ENCODE data around the gene SPESP1. TPM values are rescaled to one million over a fixed set of nuclear protein-coding genes. Genes with fewer than 3 reads are reported as not detected.
"Not testable (repeated sequence)": the region's sequence is repeated elsewhere in the genome, so short reads cannot be mapped to it uniquely, and the experiment has no call there.

The SPESP1 gene
- polyA plus RNA-seq, 4 donors: 4.2 to 8.9 (median 6.4) TPM

DNA sequence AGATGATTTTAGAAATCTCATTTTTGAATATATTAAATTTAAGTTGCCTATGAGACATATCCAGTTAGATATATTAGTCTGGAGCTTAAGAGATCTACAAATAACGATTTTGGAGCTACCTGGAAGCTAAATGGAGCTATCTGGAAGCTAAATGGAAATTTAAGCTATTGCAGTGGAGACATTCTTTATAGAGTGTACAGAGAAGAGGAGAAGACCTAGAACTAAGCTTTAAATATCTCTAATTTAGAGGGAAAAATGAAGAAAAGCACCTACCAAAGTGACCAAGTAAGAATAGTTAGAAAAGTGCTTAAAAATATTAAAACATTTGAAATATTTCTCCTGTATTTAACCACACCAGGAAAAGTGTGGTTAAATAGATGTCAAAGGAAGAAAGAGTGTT, 28.3 kb downstream of the SPESP1 start:
- no peak for DNase-seq (ENCODE audit: low read depth in 4 of 4, low spot score in 3 of 4)

- DNase-seq (ENCODE audit: low read depth in 4 of 4, low spot score in 3 of 4): no peak
Observed at GRCh38 chr15:68962465-68962864, 32.1 kb downstream of the SPESP1 start.

DNA sequence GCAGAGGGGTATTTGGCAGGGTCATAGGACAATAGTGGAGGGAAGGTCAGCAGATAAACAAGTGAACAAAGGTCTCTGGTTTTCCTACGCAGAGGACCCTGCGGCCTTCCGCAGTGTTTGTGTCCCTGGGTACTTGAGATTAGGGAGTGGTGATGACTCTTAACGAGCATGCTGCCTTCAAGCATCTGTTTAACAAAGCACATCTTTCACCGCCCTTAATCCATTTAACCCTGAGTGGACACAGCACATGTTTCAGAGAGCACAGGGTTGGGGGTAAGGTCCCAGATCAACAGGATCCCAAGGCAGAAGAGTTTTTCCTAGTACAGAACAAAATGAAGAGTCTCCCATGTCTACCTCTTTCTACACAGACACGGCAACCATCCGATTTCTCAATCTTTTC, 33.4 kb downstream of the SPESP1 start:
- DNase-seq (ENCODE audit: low read depth in 4 of 4, low spot score in 3 of 4): not testable (repeated sequence)

- no peak for DNase-seq (ENCODE audit: low read depth in 4 of 4, low spot score in 3 of 4)
Observed at GRCh38 chr15:68966996-68967395, 36.7 kb downstream of the SPESP1 start.

DNA sequence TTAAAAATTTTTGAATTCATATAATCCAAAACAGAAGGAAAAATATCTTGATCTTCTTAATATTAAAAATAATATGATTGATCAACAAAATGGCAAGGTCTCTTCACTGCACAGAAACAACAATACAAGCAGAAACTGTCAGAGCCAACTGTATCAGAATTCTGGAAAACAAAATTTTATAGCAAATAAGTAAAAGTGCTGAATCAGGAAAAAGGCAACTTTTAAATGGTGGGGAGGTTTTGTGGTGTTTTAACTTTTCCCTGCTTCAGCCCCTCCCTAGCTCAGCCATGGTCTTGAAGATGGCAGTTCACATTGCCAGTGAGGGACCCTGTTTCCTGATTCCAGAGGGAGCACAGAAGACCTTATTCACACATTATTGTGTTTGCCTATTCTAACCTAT, 37.6 kb downstream of the SPESP1 start:
- DNase-seq (ENCODE audit: low read depth in 4 of 4, low spot score in 3 of 4): no peak

DNA sequence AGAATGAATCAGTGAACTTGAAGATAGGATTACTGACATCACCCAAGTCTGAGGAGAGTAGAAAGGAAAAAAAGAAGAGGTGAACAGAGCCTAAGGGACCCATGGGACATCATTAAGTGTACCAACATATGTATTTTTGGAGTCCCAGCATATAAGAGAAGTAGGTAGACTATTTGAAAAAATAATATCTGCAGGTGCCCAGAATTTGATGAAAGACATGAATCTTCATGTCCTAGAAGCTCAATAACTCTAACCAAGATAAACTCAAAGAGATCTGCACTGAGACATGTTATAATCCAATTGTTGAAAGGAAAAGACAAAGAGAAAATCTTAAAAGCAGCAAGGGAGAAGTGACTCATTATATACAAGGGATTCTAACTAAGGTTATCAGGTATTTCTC, 39.0 kb downstream of the SPESP1 start:
- no peak for DNase-seq (ENCODE audit: low read depth in 4 of 4, low spot score in 3 of 4)

- DNase-seq (ENCODE audit: low read depth in 4 of 4, low spot score in 3 of 4): no peak
Observed at GRCh38 chr15:68972201-68973065, 42.1 kb downstream of the SPESP1 start.

DNA sequence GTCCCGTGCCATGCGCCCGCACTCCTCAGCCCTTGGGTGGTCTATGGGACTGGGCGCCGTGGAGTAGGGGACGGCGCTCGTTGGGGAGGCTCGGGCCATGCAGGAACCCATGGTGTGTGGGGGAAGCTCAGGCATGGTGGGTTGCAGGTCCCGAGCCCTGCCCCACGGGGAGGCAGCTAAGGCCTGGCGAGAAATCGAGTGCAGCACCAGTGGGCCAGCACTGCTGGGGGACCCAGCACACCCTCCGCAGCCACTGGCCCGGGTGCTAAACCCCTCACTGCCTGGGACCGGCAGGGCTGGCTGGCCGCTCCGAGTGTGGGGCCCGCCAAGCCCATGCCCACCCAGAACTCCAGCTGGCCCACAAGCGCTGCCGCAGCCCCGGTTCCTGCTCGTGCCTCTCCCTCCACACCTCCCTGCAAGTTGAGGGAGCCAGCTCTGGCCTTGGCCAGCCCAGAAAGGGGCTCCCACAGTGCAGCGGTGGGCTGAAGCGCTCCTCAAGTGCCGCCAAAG, 45.4 kb downstream of the SPESP1 start:
- not testable (repeated sequence) for DNase-seq (ENCODE audit: low read depth in 4 of 4, low spot score in 3 of 4)

DNA sequence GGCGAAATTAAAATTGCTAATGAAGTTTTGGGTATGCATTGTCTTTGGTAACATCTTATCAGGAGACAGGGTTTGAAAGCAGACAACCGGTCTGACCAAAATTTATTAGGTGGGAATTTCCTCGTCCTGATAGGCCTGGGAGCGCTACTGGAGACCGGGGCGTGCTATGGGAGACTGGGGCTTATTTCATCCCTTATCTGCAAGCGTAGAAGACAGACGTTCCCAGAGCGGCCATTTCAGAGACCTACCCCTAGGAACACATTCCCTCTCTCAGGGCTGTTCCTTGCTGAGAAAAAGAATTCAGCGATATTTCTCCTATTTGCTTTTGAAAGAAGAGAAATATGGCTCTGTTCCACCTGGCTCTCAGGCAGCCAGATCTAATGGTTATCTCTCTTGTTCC, 47.1 kb downstream of the SPESP1 start:
- DNase-seq (ENCODE audit: low read depth in 4 of 4, low spot score in 3 of 4): not testable (repeated sequence)

DNA sequence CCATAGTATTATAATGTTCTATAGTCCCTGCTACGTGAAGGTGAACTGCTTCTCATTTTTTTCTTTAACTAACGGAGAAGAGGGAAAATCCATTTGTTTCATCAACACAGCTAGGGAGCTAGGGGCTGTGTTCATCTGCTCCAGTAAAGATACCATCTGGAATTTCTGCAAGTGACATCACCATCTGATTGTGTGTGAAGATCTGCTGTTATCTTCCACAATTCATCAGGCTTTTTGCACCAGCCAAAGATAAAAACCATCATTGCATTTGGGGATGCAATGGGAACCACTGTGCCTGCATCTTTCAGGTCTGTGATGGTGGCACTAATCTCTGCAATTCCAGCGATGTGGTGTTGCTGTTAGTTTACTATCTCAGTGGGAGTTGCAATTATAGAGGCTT, 48.7 kb downstream of the SPESP1 start:
- DNase-seq (ENCODE audit: low read depth in 4 of 4, low spot score in 3 of 4): no peak

GRCh38 chr15:68979816-68980215, 49.5 kb downstream of the SPESP1 start:
- DNase-seq (ENCODE audit: low read depth in 4 of 4, low spot score in 3 of 4): no peak

- no peak for DNase-seq (ENCODE audit: low read depth in 4 of 4, low spot score in 3 of 4)
Observed at GRCh38 chr15:68980786-68981185, 50.5 kb downstream of the SPESP1 start.

DNA sequence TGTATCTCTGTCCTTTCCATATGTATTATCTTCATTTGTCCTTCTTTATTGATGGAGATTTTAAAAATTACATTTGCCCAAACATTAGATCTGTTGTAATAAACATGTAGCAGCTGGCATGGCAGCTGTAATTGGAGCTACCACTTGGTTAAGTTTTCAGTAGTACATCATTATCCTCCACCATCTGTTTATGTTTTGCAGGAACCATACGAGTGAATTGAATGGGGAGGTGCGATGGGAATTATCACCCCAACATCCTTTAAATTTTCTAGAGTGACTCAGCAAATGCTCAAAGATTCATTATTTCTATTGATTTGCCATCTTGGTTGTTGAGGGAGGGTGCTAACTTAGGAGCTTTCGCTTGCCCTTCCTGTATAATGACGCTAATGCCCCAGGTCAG, 51.6 kb downstream of the SPESP1 start:
- no peak for DNase-seq (ENCODE audit: low read depth in 4 of 4, low spot score in 3 of 4)

DNA sequence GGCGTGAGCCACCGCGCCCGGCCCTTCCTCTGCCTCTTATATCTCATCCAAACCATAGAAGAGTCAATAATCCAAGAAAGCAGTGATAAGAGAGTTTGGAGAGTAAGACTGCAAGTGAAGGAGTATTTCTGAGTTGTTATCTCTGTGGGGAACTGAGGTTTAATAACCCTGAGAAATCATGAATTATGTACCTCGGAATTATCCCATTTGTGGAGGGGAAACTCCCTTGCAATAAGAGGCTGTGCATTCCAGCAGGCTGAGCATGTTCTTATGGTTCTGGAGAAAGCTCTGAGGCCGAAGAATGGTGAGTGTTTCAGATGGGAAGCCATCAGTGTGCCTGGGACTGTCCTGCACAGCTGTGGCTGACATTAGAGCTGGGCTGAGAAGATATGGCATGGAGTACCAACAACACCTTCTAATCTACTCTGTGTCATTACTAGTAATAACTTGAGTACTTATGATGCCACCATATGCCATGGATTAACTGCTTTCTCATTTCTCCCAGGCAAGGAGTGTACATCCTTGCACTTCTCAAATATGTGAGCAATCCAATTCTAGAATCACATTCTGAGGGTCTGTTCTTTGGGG, 52.7 kb downstream of the SPESP1 start:
- DNase-seq (ENCODE audit: low read depth in 4 of 4, low spot score in 3 of 4): no peak

- DNase-seq (ENCODE audit: low read depth in 4 of 4, low spot score in 3 of 4): peak in 3 of 4 donors; percentile 14 to 33 (median 16)
Observed at GRCh38 chr15:68983961-68984481, 53.7 kb downstream of the SPESP1 start.

DNA sequence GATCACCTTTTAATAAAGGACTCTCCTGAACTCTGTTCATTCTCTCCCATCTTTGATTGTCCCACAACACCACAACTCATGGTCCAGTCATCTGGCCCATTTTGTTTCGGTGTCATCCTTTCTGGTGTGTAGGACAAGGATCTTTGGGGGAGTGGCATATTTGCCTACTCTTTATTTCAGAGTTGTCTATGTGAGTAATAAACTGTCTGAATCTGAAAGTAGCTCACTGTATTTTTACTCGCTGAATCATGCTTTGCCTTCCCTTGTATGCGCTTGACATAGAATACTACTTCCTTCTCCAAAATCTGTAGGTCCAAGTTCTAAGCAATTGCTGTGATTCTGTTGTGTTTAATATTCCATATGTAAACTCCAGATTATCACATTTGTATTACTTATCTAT, 54.3 kb downstream of the SPESP1 start:
- no peak for DNase-seq (ENCODE audit: low read depth in 4 of 4, low spot score in 3 of 4)

DNA sequence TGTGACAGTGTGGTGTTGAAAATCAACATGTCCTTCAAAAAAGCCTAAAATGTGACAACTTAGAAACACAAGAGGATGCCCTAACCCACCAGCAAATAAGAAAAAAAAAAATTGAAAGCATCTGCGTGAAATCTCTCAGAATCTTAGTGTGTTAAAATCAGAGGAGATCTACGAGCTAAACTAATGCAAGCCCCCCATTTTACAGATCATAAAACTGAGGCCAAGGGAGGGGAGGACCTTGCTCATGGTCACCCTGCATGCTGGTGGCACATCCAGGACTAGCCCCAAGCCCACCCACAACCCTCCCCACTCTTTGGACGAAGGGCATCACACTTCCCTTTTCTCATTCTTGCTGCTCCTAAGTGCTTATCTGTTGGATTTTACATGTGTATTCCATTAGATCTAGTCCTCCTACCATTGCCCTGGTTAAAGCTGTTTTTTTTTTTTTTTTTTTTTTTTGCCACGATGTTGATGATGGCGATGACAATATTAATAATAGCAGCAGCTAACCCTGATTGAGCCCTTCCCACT, 55.1 kb downstream of the SPESP1 start:
- DNase-seq (ENCODE audit: low read depth in 4 of 4, low spot score in 3 of 4): no peak

GRCh38 chr15:68986322-68986721, 56.0 kb downstream of the SPESP1 start:
- no peak for DNase-seq (ENCODE audit: low read depth in 4 of 4, low spot score in 3 of 4)

DNA sequence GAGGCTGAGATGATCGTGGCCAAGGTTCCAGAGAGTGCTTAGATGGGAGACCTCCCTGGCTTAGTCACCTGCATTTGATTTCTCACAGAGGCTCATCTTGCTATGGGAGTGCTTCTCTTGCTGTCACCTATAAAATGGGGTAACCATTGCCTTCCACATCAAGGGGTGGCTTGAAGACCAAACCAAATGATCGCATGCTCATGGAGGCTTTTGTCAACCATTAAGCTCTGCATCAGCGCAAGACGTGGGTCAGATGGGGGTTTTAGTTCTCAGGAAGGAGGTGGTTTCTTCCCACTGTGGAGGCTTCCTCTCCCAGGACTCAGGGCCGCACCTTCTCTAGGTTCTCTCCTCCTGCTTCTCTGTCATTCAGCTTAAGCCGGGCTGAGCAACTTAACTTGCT, 56.8 kb downstream of the SPESP1 start:
- DNase-seq (ENCODE audit: low read depth in 4 of 4, low spot score in 3 of 4): no peak

- DNase-seq (ENCODE audit: low read depth in 4 of 4, low spot score in 3 of 4): no peak
Observed at GRCh38 chr15:68987676-68988075, 57.4 kb downstream of the SPESP1 start.

- no peak for DNase-seq (ENCODE audit: low read depth in 4 of 4, low spot score in 3 of 4)
Observed at GRCh38 chr15:68989541-68990230, 59.4 kb downstream of the SPESP1 start.
